ENCODE results near the gene EXOC6B.
A peak's percentile ranks its signal among the peaks of the same experiment; 100 is the strongest.

The EXOC6B gene

GRCh38 chr2:72828840-72829507 is 3.1 kb upstream of the EXOC6B start:
- no peak for DNase-seq (ENCODE audit: low spot score)

GRCh38 chr2:72827966-72828646 is 2.3 kb upstream of the EXOC6B start:
- DNase-seq (ENCODE audit: low spot score): no peak

GRCh38 chr2:72827487-72827886 is 1.7 kb upstream of the EXOC6B start:
- DNase-seq (ENCODE audit: low spot score): no peak

GRCh38 chr2:72826156-72826477 is 284 bp upstream of the EXOC6B start:
- no peak for DNase-seq (ENCODE audit: low spot score)

GRCh38 chr2:72824224-72824842 is 1.5 kb downstream of the EXOC6B start:
- peak; percentile 21 for DNase-seq (ENCODE audit: low spot score)

- no peak for DNase-seq (ENCODE audit: low spot score)
Observed at GRCh38 chr2:72822794-72823193, 3.0 kb downstream of the EXOC6B start.

GRCh38 chr2:72821983-72822382 is 3.9 kb downstream of the EXOC6B start:
- no peak for DNase-seq (ENCODE audit: low spot score)

- DNase-seq (ENCODE audit: low spot score): no peak
Observed at GRCh38 chr2:72821118-72821517, 4.7 kb downstream of the EXOC6B start.

GRCh38 chr2:72819501-72819900 is 6.3 kb downstream of the EXOC6B start:
- DNase-seq (ENCODE audit: low spot score): no peak

- DNase-seq (ENCODE audit: low spot score): no peak
Observed at GRCh38 chr2:72815655-72816278, 10.1 kb downstream of the EXOC6B start.

GRCh38 chr2:72813841-72814240 is 12.0 kb downstream of the EXOC6B start:
- DNase-seq (ENCODE audit: low spot score): peak; percentile 12

- DNase-seq (ENCODE audit: low spot score): no peak
Observed at GRCh38 chr2:72810165-72810564, 15.7 kb downstream of the EXOC6B start.

GRCh38 chr2:72809095-72809494 is 16.7 kb downstream of the EXOC6B start:
- DNase-seq (ENCODE audit: low spot score): no peak

- DNase-seq (ENCODE audit: low spot score): no peak
Observed at GRCh38 chr2:72806280-72806945, 19.4 kb downstream of the EXOC6B start.

GRCh38 chr2:72803626-72804320 is 22.1 kb downstream of the EXOC6B start:
- no peak for DNase-seq (ENCODE audit: low spot score)

- no peak for DNase-seq (ENCODE audit: low spot score)
Observed at GRCh38 chr2:72803151-72803550, 22.7 kb downstream of the EXOC6B start.

- DNase-seq (ENCODE audit: low spot score): no peak
Observed at GRCh38 chr2:72800492-72800891, 25.3 kb downstream of the EXOC6B start.

GRCh38 chr2:72797740-72798139 is 28.1 kb downstream of the EXOC6B start:
- DNase-seq (ENCODE audit: low spot score): no peak

GRCh38 chr2:72796766-72797165 is 29.1 kb downstream of the EXOC6B start:
- no peak for DNase-seq (ENCODE audit: low spot score)

- no peak for DNase-seq (ENCODE audit: low spot score)
Observed at GRCh38 chr2:72794572-72794971, 31.3 kb downstream of the EXOC6B start.

- no peak for DNase-seq (ENCODE audit: low spot score)
Observed at GRCh38 chr2:72793798-72794440, 31.9 kb downstream of the EXOC6B start.
